ENCODE results near the gene HDAC4. TPM values are rescaled to one million over a fixed set of nuclear protein-coding genes. Genes with fewer than 3 reads are reported as not detected.

HDAC4 gene
- total and polyA plus RNA-seq, 2 experiments from 2014 or later, result 8.1 to 41.8 TPM

DNA sequence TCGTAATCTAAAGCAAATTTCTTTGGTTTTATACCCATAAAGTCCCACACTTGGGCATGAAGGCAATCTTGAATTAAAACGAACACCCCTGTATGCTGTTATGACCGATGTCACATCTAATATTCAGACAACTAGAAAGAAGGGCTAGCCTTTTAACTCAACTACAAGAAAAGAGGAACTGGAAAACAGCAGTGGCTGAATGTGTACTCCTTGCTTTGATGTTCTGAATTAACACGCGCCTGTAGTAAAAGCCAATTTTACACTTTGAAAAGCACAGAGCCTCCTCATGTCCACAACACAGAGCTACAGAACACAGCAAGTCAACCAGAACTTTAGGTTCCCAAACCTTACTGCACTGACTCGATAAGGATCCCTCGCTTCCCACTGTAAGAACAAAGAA is 147.6 kb downstream of the HDAC4 start (continued):
- TF ChIP-seq EZH2 (IDR thresholded peaks at IDR 0.05; ENCODE audit: low read depth, unreplicated experiment) (no peak), CREB1 (CRISPR knock-in tag; IDR thresholded peaks at IDR 0.05; ENCODE audit: low read depth) (no peak), STAT1 (IDR thresholded peaks at IDR 0.05; ENCODE audit: unreplicated experiment) (no peak), ZNF114 (CRISPR knock-in tag; IDR thresholded peaks at IDR 0.05) (no peak), POLR2AphosphoS5 (IDR thresholded peaks at IDR 0.05; ENCODE audit: low read depth) (no peak)
- TF ChIP-seq, protein P1, sequence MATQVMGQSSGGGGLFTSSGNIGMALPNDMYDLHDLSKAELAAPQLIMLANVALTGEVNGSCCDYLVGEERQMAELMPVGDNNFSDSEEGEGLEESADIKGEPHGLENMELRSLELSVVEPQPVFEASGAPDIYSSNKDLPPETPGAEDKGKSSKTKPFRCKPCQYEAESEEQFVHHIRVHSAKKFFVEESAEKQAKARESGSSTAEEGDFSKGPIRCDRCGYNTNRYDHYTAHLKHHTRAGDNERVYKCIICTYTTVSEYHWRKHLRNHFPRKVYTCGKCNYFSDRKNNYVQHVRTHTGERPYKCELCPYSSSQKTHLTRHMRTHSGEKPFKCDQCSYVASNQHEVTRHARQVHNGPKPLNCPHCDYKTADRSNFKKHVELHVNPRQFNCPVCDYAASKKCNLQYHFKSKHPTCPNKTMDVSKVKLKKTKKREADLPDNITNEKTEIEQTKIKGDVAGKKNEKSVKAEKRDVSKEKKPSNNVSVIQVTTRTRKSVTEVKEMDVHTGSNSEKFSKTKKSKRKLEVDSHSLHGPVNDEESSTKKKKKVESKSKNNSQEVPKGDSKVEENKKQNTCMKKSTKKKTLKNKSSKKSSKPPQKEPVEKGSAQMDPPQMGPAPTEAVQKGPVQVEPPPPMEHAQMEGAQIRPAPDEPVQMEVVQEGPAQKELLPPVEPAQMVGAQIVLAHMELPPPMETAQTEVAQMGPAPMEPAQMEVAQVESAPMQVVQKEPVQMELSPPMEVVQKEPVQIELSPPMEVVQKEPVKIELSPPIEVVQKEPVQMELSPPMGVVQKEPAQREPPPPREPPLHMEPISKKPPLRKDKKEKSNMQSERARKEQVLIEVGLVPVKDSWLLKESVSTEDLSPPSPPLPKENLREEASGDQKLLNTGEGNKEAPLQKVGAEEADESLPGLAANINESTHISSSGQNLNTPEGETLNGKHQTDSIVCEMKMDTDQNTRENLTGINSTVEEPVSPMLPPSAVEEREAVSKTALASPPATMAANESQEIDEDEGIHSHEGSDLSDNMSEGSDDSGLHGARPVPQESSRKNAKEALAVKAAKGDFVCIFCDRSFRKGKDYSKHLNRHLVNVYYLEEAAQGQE (IDR thresholded peaks at IDR 0.05; ENCODE audit: unreplicated experiment), result no peak

DNA sequence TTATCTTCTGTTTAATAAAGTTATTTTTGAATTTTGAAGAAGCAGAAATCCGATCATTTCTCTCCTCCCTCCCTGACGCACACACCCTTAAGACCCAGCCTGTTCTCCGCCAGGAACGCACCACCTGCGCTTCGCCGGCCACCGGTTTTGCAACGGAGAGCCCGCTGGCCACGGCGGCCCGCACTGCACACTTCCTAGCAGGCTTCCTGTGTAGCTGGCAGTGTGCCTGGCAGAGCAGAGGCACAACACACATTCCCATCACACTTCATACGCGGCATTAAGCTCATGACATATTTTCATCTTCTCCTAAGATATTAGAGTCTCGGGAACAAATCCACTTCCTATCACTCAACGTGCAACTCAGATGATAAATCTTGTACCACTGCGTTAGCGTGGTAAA is 148.0 kb downstream of the HDAC4 start:
- Histone ChIP-seq H3K79me2 (replicated peaks; ENCODE audit: insufficient read depth) (peaks cover 95% of the 10 kb centered on the region), H3K4me2 (no peak overlapping the region), H3F3A (replicated peaks; ENCODE audit: low read depth) (no peaks in the 10 kb centered on the region), H3K27me3 (ENCODE audit: insufficient read depth) (no peaks in the 10 kb centered on the region), H3K9me2 (ENCODE audit: insufficient read depth) (no peaks in the 10 kb centered on the region), H3K4me3 (no peak overlapping the region), H3K4me1 (ENCODE audit: insufficient read depth) (peaks cover 19% of the 10 kb centered on the region; the same call in 1 of the 2 replicates), H3K36me3 (ENCODE audit: insufficient read depth) (peaks cover 2% of the 10 kb centered on the region; the same call in 1 of the 2 replicates), H2AFZ (no peak overlapping the region), H3K27ac (ENCODE audit: low read depth) (no peak overlapping the region), H4K20me1 (replicated peaks; ENCODE audit: insufficient read depth) (peaks cover 22% of the 10 kb centered on the region)
- Mint-ChIP-seq H3K9me3 (peaks cover 8% of the 10 kb centered on the region), H3K36me3 (ENCODE audit: low read depth) (peaks cover 8% of the 10 kb centered on the region), H3K27me3 (ENCODE audit: insufficient read depth, low read depth, poor library complexity) (peaks cover 7% of the 10 kb centered on the region), H3K4me1 (peaks cover 61% of the 10 kb centered on the region), H3K4me3 (no peak overlapping the region), H3K27ac (no peak overlapping the region)
- no peak for DNase-seq (ENCODE audit: low spot score)
- ATAC-seq, result no peak
- TF ChIP-seq CTCF (conservative IDR thresholded peaks at IDR 0.05; ENCODE audit: low read depth in 2 of 2) (no peak), EZH2phosphoT487 (IDR thresholded peaks at IDR 0.05; ENCODE audit: unreplicated experiment) (no peak), NANOG (IDR thresholded peaks at IDR 0.05; ENCODE audit: borderline replicate concordance) (no peak), JUNB (IDR thresholded peaks at IDR 0.05; ENCODE audit: unreplicated experiment) (no peak), STAT1 (IDR thresholded peaks at IDR 0.05; ENCODE audit: unreplicated experiment) (no peak), ZNF114 (CRISPR knock-in tag; IDR thresholded peaks at IDR 0.05) (no peak)
- TF ChIP-seq, protein P2, sequence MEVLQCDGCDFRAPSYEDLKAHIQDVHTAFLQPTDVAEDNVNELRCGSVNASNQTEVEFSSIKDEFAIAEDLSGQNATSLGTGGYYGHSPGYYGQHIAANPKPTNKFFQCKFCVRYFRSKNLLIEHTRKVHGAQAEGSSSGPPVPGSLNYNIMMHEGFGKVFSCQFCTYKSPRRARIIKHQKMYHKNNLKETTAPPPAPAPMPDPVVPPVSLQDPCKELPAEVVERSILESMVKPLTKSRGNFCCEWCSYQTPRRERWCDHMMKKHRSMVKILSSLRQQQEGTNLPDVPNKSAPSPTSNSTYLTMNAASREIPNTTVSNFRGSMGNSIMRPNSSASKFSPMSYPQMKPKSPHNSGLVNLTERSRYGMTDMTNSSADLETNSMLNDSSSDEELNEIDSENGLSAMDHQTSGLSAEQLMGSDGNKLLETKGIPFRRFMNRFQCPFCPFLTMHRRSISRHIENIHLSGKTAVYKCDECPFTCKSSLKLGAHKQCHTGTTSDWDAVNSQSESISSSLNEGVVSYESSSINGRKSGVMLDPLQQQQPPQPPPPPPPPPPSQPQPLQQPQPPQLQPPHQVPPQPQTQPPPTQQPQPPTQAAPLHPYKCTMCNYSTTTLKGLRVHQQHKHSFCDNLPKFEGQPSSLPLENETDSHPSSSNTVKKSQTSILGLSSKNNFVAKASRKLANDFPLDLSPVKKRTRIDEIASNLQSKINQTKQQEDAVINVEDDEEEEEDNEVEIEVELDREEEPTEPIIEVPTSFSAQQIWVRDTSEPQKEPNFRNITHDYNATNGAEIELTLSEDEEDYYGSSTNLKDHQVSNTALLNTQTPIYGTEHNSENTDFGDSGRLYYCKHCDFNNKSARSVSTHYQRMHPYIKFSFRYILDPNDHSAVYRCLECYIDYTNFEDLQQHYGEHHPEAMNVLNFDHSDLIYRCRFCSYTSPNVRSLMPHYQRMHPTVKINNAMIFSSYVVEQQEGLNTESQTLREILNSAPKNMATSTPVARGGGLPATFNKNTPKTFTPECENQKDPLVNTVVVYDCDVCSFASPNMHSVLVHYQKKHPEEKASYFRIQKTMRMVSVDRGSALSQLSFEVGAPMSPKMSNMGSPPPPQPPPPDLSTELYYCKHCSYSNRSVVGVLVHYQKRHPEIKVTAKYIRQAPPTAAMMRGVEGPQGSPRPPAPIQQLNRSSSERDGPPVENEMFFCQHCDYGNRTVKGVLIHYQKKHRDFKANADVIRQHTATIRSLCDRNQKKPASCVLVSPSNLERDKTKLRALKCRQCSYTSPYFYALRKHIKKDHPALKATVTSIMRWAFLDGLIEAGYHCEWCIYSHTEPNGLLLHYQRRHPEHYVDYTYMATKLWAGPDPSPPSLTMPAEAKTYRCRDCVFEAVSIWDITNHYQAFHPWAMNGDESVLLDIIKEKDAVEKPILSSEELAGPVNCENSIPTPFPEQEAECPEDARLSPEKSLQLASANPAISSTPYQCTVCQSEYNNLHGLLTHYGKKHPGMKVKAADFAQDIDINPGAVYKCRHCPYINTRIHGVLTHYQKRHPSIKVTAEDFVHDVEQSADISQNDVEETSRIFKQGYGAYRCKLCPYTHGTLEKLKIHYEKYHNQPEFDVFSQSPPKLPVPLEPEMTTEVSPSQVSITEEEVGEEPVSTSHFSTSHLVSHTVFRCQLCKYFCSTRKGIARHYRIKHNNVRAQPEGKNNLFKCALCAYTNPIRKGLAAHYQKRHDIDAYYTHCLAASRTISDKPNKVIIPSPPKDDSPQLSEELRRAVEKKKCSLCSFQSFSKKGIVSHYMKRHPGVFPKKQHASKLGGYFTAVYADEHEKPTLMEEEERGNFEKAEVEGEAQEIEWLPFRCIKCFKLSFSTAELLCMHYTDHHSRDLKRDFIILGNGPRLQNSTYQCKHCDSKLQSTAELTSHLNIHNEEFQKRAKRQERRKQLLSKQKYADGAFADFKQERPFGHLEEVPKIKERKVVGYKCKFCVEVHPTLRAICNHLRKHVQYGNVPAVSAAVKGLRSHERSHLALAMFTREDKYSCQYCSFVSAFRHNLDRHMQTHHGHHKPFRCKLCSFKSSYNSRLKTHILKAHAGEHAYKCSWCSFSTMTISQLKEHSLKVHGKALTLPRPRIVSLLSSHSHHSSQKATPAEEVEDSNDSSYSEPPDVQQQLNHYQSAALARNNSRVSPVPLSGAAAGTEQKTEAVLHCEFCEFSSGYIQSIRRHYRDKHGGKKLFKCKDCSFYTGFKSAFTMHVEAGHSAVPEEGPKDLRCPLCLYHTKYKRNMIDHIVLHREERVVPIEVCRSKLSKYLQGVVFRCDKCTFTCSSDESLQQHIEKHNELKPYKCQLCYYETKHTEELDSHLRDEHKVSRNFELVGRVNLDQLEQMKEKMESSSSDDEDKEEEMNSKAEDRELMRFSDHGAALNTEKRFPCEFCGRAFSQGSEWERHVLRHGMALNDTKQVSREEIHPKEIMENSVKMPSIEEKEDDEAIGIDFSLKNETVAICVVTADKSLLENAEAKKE (CRISPR knock-in tag; IDR thresholded peaks at IDR 0.05), result no peak

Data from GM23338 (cell line).